GM19025 (cell line): ENCODE results near the gene CCSER1.
"Not testable (repeated sequence)": the region's sequence is repeated elsewhere in the genome, so short reads cannot be mapped to it uniquely, and the experiment has no call there.

Experiments
- ATAC-seq: cut with Tn5 transposase; IDR thresholded peaks from one replicate; pipeline ENCODE4 v1.9.1; 2021; ENCODE audit warnings: mild to moderate bottlenecking, low read depth, moderate library complexity; ENCODE audit not compliant: unreplicated experiment

The CCSER1 gene

DNA sequence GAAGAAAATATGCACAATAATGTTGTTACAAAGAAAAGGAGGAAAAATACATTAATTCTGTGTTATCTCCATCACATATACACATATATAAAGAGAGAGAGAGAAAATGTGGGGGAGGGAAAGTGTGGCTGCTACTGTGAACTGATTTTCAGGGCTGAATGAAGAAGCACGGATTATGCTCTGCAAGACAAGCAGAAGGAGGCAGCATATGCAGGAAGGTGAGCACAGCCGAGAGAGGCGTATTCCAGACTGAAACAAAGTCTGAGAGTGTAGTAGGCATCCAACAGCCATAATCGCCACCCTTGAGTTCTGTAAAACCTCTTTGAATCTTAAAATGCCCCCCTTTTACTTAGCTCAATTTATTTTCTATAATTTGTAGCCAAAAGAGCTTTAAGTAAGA lies 1094.8 kb downstream of the CCSER1 start:
- ATAC-seq: no peak

DNA sequence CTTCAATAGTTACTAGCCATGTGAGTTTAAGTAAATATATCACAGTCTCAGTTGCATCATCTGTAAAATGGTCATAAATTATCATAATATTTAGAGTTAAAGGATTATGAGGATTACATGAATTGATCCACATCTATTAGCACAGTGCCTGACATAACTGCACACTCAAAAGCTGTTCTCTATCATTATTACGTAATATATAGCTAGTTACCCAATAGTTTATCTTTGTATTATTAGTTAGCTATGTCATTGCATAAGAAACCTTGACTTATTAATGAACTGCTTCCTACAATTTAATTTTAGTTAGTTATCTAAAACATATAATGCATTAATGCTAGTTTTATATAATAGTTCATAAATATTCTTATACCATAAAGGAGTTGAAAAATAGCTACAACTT lies 1099.7 kb downstream of the CCSER1 start:
- ATAC-seq: no peak

DNA sequence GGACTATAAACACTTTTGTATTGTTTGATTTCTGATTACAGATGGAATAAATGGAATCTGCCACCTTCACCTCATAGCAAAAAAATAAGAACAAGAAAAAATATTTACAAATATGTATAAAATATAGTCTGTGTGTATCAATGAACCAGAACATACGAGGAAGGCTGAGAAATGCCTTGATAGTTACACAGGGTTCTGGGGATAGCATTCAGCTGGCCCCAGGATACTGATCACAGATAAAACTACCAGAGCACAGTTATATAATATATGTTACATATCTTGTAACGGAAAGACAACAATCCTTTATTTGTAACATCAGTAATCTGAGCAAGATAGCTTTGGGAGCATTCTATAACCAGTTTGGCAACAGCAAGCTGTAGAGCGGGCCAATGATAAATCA lies 1101.5 kb downstream of the CCSER1 start:
- no peak for ATAC-seq

DNA sequence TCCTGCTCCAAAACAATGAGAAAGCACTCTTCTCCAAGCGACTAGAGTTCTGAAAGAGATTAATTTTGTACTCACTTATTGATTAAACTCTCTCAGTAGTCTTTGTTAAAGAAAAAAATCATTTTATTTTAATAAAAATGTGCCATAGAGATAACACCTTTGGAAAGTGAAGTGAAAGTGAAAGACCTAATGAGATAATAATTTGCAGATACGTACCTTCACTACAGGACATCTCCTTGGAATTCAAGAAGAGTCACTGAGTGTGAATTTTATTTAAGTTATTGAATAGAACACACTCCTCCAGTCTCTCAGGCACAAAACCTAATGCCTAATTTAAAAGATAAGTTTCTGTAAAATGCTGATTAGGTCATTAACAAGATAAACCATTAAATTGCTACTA lies 1106.0 kb downstream of the CCSER1 start:
- no peak for ATAC-seq

DNA sequence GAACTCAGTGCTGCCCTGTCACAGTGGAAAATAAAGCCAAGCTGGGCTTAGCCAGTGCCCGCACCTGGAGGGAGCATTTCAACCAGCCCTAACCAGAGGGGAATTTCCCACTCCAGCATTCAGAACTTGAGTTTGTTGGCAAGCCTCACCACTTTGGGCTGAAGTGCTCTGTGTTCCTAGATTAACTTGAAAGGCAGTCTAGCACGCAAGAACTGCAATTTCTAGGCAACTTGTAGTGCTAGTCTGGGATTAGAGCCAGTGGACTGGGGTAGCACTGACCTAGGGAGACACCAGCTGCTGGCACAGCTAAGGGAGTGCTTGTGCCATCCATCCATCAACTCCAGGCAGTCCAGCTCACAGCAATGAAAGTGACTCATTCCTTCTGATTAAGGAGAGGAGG lies 1115.9 kb downstream of the CCSER1 start:
- no peak for ATAC-seq

DNA sequence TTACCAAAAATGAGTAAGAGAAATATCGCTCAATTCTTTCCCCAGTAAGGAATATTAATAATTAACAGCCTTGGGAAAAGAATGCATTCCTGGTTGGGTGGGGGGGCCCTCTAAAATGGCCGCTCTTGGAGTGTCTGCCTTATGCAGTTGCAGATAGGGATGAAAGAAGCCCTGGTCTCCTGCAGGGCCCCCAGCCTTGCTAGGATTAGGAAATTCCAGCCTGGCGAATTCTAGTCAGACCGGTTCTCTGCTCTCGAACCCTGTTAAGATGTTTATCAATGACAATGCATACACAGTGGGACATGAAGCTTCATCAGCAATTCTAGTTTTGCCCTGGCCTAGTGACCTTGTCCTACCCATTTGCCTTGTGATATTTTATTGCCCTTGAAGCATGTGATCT lies 1128.8 kb downstream of the CCSER1 start:
- ATAC-seq: no peak

DNA sequence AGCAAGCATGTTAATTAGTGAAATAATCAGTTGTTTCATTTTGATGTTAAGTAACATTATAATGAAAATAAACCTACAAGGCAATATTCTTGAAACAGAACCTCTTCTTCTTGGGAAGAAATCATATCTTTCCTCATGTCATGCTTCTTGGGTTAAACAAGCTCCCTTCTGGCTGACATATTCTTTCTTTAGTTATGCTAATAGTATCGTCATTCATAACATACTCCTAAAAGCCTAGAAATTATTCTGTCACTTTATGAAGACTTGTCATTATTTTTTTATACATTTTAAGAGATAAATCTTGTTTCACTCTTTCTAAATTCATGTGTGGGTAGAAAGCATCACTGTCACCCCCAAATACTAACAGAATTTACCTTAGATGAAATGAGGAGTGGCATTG lies 1129.6 kb downstream of the CCSER1 start:
- ATAC-seq: no peak

DNA sequence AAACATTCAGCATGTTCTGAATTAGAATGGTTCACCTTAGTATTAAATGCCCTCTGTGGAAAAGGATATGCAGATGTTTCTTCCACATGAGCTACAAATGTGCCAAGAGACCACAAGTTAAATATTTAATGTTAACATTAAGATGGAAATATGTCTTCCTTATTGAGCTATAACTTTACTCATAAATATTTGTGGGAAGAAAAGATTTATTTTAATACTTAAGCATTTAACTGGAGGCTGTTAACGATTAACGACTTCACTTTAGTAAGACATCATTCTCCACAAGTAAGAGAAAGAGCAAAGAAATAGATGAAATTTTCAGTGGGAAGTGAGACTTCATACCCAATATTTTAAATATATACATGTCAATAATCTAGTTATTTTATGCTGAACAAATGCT lies 1130.5 kb downstream of the CCSER1 start:
- ATAC-seq: no peak

DNA sequence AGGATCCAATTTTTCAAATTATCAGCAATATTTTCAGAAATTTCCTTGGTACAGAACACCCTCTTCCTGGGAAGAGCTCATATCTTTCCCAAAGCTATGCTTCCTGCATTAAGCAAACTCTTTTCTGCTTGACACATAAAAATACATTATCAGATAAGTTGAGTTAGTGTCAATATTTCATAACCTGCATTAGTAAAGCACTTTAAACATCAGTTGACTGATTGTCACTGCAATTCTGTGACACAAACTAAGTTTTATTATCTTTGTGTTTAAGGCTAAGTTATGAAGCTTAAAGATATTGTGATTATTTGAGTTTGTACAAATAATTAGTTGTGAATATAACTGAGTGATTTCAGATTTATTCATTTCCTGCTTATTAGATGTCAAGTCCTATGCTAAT lies 1131.1 kb downstream of the CCSER1 start:
- no peak for ATAC-seq

DNA sequence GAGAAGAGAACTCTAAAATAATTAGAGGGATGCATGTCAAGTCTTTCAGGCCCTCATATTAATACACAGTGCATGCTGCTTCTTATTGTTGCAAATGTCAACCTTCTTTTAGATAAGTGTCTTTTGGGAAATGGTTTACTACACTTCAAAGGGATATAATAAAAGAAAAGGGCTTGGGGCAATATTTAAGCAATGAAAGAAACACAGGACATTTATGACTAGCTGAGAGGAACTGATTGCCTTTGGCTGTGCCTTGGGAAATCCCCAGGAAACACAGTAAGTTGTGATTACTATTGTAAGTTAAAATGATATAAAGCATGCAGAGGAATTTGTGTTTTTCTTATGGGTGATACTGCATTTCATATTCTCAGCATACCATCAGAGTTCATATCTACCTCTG lies 1140.3 kb downstream of the CCSER1 start:
- no peak for ATAC-seq

DNA sequence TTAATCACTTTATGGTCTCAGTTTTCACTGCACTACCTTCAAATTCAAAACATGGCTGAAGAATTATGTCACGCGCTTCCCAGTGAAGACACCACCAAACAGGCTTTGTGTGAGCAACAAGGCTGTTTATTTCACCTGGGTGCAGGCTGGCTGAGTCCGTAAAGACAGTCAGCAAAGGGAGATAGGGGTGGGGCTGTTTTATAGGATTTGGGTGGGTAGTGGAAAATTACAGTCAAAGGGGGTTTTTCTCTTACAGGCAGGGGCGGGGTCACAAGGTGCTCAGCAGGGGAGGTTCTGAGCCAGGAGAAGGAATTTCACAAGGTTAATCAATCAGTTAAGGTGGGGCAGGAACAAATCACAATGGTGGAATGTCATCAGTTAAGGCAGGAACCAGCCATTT lies 1141.3 kb downstream of the CCSER1 start:
- not testable (repeated sequence) for ATAC-seq

DNA sequence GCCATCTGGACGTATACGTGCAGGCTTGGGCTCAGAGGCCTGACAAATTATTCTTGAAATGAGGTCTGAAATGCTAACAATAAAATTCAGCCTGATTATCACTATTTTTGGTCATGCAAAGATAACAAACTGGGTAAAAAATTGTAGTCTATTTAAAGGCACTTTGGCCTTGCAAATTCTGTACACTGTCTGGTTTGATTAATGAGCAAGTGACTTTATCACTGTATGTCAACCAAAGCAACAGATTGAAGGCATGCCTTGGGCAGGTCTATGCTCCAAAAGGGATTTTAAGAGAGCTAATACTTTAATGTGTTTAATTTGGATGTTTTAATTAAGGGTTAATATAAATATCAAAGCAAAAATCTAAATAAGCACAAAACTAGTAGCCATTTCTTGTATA lies 1141.7 kb downstream of the CCSER1 start:
- no peak for ATAC-seq

DNA sequence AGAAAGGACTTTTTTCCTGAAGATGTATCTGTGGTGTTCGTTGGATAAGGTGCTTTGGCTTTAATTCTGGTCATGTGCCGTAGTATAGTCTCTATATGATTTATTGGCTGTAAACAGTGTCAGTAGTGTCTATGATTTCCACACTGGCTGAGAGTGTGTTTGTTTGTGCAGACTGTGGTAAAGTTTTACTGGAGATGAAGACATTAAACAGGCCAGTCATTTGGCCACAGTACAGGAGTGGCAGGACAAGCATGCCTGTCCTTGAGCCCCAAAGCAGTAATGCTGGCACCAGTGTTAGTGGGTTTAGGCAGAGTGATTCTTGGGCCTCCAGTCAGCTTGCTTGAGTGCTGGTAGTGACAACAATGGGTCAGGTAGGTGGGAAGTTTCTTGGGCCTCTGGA lies 1152.7 kb downstream of the CCSER1 start:
- no peak for ATAC-seq

DNA sequence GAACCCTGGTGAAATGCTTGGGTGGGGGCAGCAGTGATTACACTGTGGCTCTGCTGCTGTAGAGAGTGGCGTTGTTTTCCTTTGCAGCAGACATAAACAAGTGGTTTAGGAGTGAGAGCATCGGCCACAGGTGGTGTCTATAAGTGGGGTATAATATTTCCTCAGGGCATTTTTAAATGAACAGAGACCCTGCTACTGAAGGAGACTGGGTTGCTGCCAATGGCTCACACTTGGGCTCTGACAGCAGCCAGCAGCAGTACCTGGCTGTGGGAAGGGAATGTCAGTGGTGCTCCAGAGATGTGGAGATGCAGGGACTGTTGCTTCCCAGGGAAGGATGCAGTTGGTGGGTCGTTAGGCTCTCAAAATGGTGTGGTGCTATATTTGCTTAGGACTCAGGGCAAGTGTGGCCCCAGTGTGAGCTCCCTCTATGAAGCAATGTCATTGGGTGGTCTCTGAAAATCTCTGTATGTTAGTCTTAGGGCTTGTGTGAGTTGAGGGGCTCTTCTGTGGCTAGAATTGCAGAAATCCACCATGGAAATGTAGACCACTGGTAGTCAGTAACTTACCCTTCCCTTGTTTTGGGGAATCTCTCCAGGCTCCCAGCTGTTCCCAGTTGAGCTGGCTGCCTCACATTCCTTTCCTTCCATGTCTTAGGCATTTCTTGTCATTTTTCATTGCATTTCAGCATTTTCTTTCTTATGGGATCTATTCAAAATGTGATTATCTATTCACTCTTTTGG lies 1153.5 kb downstream of the CCSER1 start:
- no peak for ATAC-seq

DNA sequence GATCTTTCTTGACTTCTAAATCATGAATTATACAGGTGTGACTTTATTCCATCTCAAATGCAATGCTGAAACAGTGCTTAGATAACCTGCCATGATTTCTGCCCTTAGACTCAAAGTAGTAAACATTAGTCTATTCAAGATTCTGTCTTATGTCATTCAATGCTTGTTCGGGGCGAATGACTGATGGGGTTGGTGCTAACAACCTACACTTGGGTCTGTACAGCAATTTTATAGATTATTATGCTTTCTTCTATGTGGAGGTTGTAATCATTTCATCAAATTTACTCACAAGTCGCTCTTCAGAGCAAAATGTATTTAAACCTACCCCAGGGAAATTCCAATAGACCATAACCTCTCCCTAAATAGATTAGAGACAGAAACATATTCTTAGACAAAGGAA lies 1155.0 kb downstream of the CCSER1 start:
- no peak for ATAC-seq

DNA sequence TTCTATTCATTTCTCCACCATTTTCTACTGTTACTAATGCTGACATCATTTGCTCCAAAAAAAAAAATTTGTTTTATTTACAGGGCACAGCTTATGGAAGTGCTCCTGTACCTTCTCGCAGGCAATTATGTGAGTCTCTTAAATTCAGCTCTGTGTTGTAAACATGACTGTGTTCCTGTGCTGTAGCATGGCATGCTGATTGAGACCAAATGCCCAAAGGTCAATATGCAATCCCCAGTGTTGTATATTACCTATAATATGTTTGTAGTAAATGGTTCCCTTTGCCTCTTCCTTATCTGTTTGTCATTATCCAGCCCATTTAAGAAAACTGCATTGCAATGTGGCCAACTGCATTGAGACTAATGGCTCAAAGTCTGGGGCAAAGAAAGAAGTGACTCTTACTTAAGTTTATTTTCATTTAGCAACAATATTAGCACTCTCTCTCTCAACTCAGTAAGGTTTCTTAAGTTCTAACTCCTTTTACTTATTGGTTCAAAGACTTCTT lies 1156.6 kb downstream of the CCSER1 start:
- ATAC-seq: no peak

DNA sequence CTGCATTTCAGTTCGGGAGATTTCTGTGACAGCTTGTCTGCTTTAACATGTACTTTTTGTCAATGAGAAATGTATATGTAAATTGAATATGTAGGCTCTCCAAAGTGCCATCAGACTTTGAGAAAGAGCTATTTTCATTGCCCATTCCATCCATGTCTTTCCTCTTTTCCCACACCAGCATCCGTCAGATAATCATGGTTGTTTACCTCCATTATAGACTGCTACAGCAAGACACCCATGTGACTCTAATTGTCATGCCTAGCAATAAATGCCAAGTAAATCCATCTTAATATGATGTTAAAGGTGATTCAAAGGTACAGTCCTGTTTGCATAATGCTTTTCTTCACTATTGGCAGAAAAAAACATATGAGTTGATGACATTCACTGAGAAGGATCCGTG lies 1157.3 kb downstream of the CCSER1 start:
- ATAC-seq: no peak

DNA sequence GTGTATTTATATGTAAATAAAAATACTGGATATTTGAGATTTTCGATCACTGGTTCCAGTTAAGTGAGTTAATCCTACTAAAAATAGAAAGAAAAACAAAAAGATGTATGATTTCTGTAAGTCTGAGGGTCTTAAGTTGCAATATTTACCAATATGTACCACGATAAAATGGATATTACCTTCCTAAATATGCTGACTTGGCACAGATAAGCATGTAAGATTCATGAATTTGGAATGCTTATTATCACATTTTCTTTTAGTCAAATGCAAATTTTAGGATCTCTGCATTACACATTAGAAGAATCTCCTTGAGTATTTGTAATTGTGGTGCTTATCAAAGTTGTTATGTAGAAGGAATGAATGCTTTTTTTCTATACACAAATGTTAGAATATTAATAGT lies 1158.3 kb downstream of the CCSER1 start:
- ATAC-seq: no peak

DNA sequence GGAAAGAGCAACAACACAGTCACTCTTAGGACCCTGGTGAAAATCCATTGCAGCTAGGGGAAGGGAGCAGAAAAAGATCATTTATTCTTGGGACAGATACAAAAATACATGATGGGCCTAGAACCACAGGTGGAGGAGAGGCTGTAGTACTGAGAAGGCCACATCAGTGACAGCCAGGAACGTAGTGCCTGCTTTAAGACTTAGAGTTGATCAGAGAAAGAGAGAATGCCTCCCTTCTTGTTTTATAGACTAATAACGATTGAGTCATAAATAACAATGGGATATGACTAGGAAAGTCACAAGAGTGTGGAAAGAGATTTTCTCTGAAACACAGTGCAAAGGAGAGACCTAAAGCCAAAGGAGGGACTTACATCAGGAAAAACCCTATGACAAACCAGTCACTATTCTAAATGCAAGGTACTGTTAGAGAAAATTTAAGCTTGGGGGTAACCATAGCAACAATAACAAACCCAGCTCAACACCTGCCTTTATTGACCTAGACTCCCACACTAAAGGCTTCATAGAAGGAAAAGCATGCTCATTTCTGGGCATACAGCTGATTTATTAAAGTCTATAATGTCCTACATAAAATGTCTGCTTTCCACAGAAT lies 1161.6 kb downstream of the CCSER1 start:
- peak; percentile 52 for ATAC-seq

DNA sequence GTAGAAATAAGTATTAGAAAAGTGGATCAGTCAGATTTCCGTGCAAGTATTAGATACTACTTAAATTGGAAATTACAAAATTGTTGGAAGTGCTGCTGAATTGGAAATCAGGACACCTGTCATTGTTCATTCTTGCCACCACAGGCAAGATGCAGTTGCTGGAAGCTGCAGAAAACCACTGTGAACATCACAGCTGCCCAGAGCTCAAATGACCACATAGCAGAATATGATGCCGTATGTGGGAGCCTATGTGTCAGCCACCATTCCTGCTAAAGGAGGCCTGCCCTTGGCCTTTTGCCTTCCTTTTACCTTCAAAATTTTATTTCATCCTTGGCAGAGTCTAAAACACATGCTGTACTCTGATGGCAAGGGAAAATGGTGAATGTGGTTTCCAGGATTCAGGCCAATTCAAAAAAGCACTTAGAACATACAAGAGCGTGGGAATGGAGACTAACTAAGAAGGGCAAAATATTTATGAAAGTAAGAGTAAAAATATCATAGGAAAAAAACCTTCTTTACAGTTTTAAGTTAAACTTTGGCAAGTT lies 1171.0 kb downstream of the CCSER1 start:
- ATAC-seq: no peak

DNA sequence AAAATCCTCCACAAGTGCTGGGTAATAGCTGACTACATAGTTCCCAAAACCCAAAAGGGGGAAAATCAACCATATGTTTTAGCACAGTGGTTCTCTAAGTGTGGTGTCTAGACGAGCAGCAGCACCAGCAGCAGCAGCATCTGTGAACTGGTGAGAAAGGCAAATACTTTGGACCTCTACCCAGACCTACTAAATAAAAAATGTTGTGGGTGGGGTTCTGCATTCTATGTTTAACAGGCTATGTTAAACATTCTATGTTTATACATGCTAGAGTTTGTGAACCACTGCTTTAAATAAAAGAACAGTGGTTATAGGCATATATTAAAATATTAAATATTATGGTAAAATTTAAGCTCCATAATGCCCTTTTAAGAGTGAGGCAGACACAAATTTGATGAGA lies 1171.6 kb downstream of the CCSER1 start:
- no peak for ATAC-seq

DNA sequence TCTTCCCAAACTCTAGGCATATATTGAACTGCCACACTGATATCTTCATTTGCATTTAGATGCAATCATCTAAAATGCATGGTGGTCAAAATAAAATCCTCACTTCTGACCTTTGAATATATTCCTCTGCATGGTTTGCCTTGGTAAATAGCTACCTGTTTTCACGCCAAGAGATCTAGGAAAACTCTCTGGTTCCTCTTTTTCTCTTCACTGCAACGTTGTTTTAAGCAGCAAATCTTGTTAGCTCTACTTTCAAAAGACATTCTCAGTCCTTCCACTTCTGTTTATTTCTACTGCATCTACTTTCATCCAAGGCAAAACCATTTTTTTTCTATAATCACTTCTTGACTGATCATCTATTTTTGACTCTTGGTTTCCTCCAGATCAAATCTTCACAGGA lies 1174.9 kb downstream of the CCSER1 start:
- no peak for ATAC-seq
